Activated T-helper 17 cell treated with anti-CD3 and anti-CD28 coated beads, Interleukin-2, amount 50 U/mL, for 72 hours (primary cell): ENCODE results near the gene TYMS. TPM values are rescaled to one million over a fixed set of nuclear protein-coding genes. Genes with fewer than 3 reads are reported as not detected.

Source experiments
- ATAC-seq: fragments of 150-1000 bp; cut with Tn5 transposase; replicated peaks from 2 replicates; pipeline ENCODE4 v1.10.0; 2021; ENCODE audit warnings: mild to moderate bottlenecking, moderate library complexity
- H3K27ac Mint-ChIP-seq: one replicate; pipeline ENCODE4 v1.8.0; 2022; ENCODE audit warnings: mixed read lengths
- H3K27me3 Mint-ChIP-seq: one replicate; pipeline ENCODE4 v1.8.0; 2022; ENCODE audit warnings: mixed read lengths
- H3K36me3 Mint-ChIP-seq: one replicate; pipeline ENCODE4 v1.8.0; 2022; ENCODE audit warnings: low read depth, mild to moderate bottlenecking, mixed read lengths
- H3K4me1 Mint-ChIP-seq: one replicate; pipeline ENCODE4 v1.8.0; 2022; ENCODE audit warnings: mixed read lengths
- H3K4me3 Mint-ChIP-seq: one replicate; pipeline ENCODE4 v1.8.0; 2022; ENCODE audit warnings: mild to moderate bottlenecking, mixed read lengths
- H3K9me3 Mint-ChIP-seq: one replicate; pipeline ENCODE4 v1.8.0; 2022; ENCODE audit warnings: mixed read lengths
- total RNA-seq, 2 donors: library from RNA; stranded (reverse); gene quantifications; one replicate each; pipeline ENCODE4 v1.2.3, GENCODE V29; 2022

Gene TYMS
- total RNA-seq, 2 donors from 2014 or later = 268 to 414 TPM

- Mint-ChIP-seq H3K27ac (no peak overlapping the region), H3K4me1 (peaks cover 2% of the 10 kb centered on the region), H3K27me3 (no peaks in the 10 kb centered on the region), H3K36me3 (peaks cover 89% of the 10 kb centered on the region), H3K4me3 (no peak overlapping the region), H3K9me3 (no peaks in the 10 kb centered on the region)
- ATAC-seq = no peak
Measured at GRCh38 chr18:697800-698199, 40.3 kb downstream of the TYMS start.

- Mint-ChIP-seq H3K27me3 (no peaks in the 10 kb centered on the region), H3K36me3 (peaks cover 86% of the 10 kb centered on the region), H3K27ac (peak overlapping the region; percentile 78), H3K4me1 (peaks cover 11% of the 10 kb centered on the region), H3K4me3 (peak overlapping the region; percentile 34), H3K9me3 (no peaks in the 10 kb centered on the region)
- ATAC-seq = peak; percentile 41
Measured at GRCh38 chr18:703213-703967, 45.9 kb downstream of the TYMS start.

GRCh38 chr18:706405-706804, 49.0 kb downstream of the TYMS start:
- no peak for ATAC-seq
- peaks cover 81% of the 10 kb centered on the region for H3K36me3 Mint-ChIP-seq
- no peaks in the 10 kb centered on the region for H3K27me3 Mint-ChIP-seq
- H3K4me3 Mint-ChIP-seq = no peak overlapping the region
- no peaks in the 10 kb centered on the region for H3K9me3 Mint-ChIP-seq
- no peak overlapping the region for H3K27ac Mint-ChIP-seq
- H3K4me1 Mint-ChIP-seq = peaks cover 23% of the 10 kb centered on the region

GRCh38 chr18:708096-708495, 50.6 kb downstream of the TYMS start:
- Mint-ChIP-seq H3K4me1 (peaks cover 20% of the 10 kb centered on the region), H3K4me3 (no peak overlapping the region), H3K9me3 (no peaks in the 10 kb centered on the region), H3K27ac (peak overlapping the region; percentile 59), H3K27me3 (no peaks in the 10 kb centered on the region), H3K36me3 (peaks cover 78% of the 10 kb centered on the region)
- ATAC-seq = no peak

GRCh38 chr18:709771-710170, 52.3 kb downstream of the TYMS start:
- H3K36me3 Mint-ChIP-seq = peaks cover 61% of the 10 kb centered on the region
- no peak overlapping the region for H3K27ac Mint-ChIP-seq
- H3K9me3 Mint-ChIP-seq = no peaks in the 10 kb centered on the region
- ATAC-seq = no peak
- H3K27me3 Mint-ChIP-seq = no peaks in the 10 kb centered on the region
- H3K4me1 Mint-ChIP-seq = peaks cover 19% of the 10 kb centered on the region
- H3K4me3 Mint-ChIP-seq = peak overlapping the region; percentile 98

GRCh38 chr18:710418-711300, 53.2 kb downstream of the TYMS start:
- peak overlapping the region; percentile 95 for H3K27ac Mint-ChIP-seq
- peaks cover 52% of the 10 kb centered on the region for H3K36me3 Mint-ChIP-seq
- H3K9me3 Mint-ChIP-seq = no peaks in the 10 kb centered on the region
- ATAC-seq = no peak
- peak overlapping the region; percentile 98 for H3K4me3 Mint-ChIP-seq
- H3K4me1 Mint-ChIP-seq = peaks cover 25% of the 10 kb centered on the region
- no peaks in the 10 kb centered on the region for H3K27me3 Mint-ChIP-seq

- H3K4me3 Mint-ChIP-seq = peak overlapping the region; percentile 98
- peaks cover 46% of the 10 kb centered on the region for H3K36me3 Mint-ChIP-seq
- H3K9me3 Mint-ChIP-seq = no peaks in the 10 kb centered on the region
- no peak for ATAC-seq
- peak overlapping the region; percentile 95 for H3K27ac Mint-ChIP-seq
- H3K4me1 Mint-ChIP-seq = peaks cover 25% of the 10 kb centered on the region
- H3K27me3 Mint-ChIP-seq = no peaks in the 10 kb centered on the region
Measured at GRCh38 chr18:711310-711656, 53.8 kb downstream of the TYMS start.

- H3K4me3 Mint-ChIP-seq = peak overlapping the region; percentile 98
- H3K4me1 Mint-ChIP-seq = peaks cover 29% of the 10 kb centered on the region
- peaks cover 42% of the 10 kb centered on the region for H3K36me3 Mint-ChIP-seq
- peak overlapping the region; percentile 95 for H3K27ac Mint-ChIP-seq
- no peaks in the 10 kb centered on the region for H3K9me3 Mint-ChIP-seq
- ATAC-seq = peak; percentile 54
- no peaks in the 10 kb centered on the region for H3K27me3 Mint-ChIP-seq
Measured at GRCh38 chr18:711657-712400, 54.4 kb downstream of the TYMS start.

- Mint-ChIP-seq H3K36me3 (peaks cover 38% of the 10 kb centered on the region), H3K4me3 (peak within 1 kb of the TSS; percentile 98), H3K9me3 (no peaks in the 10 kb centered on the region), H3K27me3 (no peaks in the 10 kb centered on the region), H3K4me1 (peaks cover 33% of the 10 kb centered on the region), H3K27ac (peak within 1 kb of the TSS; percentile 95)
- ATAC-seq = peak; percentile 86
Measured at GRCh38 chr18:712401-713134, 55.1 kb downstream of the TYMS start, which contains the start of gene ENOSF1. Gene ENOSF1 (minus strand): TSS chr18:712630. CDS start chr18:712587, 43 bp downstream.

- Mint-ChIP-seq H3K27ac (peak overlapping the region; percentile 48), H3K9me3 (no peaks in the 10 kb centered on the region), H3K4me3 (peak overlapping the region; percentile 98), H3K4me1 (peaks cover 31% of the 10 kb centered on the region), H3K27me3 (no peaks in the 10 kb centered on the region), H3K36me3 (peaks cover 34% of the 10 kb centered on the region)
- no peak for ATAC-seq
Measured at GRCh38 chr18:713135-713490, 55.7 kb downstream of the TYMS start.

GRCh38 chr18:715626-716025, 58.2 kb downstream of the TYMS start:
- Mint-ChIP-seq H3K9me3 (no peaks in the 10 kb centered on the region), H3K36me3 (peaks cover 15% of the 10 kb centered on the region), H3K4me1 (peaks cover 19% of the 10 kb centered on the region), H3K27me3 (no peaks in the 10 kb centered on the region), H3K27ac (peak overlapping the region; percentile 67), H3K4me3 (peak overlapping the region; percentile 44)
- ATAC-seq = peak; percentile 51

GRCh38 chr18:717003-717402, 59.5 kb downstream of the TYMS start:
- Mint-ChIP-seq H3K4me1 (peaks cover 14% of the 10 kb centered on the region), H3K9me3 (no peaks in the 10 kb centered on the region), H3K27ac (peak overlapping the region; percentile 67), H3K36me3 (peaks cover 4% of the 10 kb centered on the region), H3K27me3 (no peaks in the 10 kb centered on the region), H3K4me3 (peak overlapping the region; percentile 44)
- no peak for ATAC-seq
